WTC11 (cell line): ENCODE data around the gene C16orf74.

ENCODE experiments used
- CREB1 ChIP-seq: sonication (generic); formaldehyde crosslinking; IDR thresholded peaks from 2 replicates; pipeline ENCODE4 v1.8.0; 2023; ENCODE audit warnings: mild to moderate bottlenecking, missing genetic modification reagents
- IRF2 ChIP-seq: sonication (generic); formaldehyde crosslinking; IDR thresholded peaks from 2 replicates; pipeline ENCODE4 v1.8.0; 2022; ENCODE audit warnings: low read depth, missing genetic modification reagents, borderline replicate concordance
- SMAD3 ChIP-seq: sonication (generic); formaldehyde crosslinking; IDR thresholded peaks from 2 replicates; pipeline ENCODE4 v1.8.0; 2022; ENCODE audit warnings: missing genetic modification reagents, mild to moderate bottlenecking, borderline replicate concordance
- ZNF263 ChIP-seq: sonication (generic); formaldehyde crosslinking; IDR thresholded peaks from 2 replicates; pipeline ENCODE4 v1.8.1; 2022; ENCODE audit warnings: low read depth, mild to moderate bottlenecking, moderate library complexity, missing genetic modification reagents
- TF ChIP-seq, protein P1 (sequence below): sonication (generic); formaldehyde crosslinking; IDR thresholded peaks from 2 replicates; pipeline ENCODE4 v1.8.1; 2023; ENCODE audit warnings: mild to moderate bottlenecking, missing genetic modification reagents, moderate library complexity
- TF ChIP-seq, protein P2 (sequence below): fragments of 200-600 bp; IDR thresholded peaks from 2 replicates; pipeline ENCODE4 v1.8.0; 2022; ENCODE audit warnings: antibody characterized with exemption
- TF ChIP-seq, protein P3 (sequence below): sonication (generic); formaldehyde crosslinking; IDR thresholded peaks from 2 replicates; pipeline ENCODE4 v1.8.1; 2022; ENCODE audit warnings: mild to moderate bottlenecking, missing genetic modification reagents, moderate library complexity, borderline replicate concordance
- TF ChIP-seq, protein P4 (sequence below): sonication (generic); formaldehyde crosslinking; IDR thresholded peaks from 2 replicates; pipeline ENCODE4 v1.8.1; 2022; ENCODE audit warnings: mild to moderate bottlenecking, moderate library complexity, missing genetic modification reagents

DNA sequence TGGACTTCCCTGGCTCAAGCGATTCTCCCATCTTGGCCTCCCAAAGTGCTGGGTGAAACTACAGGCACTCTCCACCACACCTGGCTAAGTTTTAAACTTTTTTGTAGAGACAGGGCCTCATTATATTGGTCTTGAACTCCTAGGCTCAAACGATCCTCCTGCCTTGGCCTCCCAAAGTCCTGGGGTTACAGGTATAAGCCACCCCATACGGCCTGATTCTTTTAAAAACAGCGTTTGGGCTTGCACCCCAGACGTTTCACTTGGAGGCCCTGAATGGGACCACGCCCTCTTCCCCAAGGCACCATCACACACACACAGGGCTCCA is 32.8 kb downstream of the C16orf74 start:
- TF ChIP-seq, protein P1, sequence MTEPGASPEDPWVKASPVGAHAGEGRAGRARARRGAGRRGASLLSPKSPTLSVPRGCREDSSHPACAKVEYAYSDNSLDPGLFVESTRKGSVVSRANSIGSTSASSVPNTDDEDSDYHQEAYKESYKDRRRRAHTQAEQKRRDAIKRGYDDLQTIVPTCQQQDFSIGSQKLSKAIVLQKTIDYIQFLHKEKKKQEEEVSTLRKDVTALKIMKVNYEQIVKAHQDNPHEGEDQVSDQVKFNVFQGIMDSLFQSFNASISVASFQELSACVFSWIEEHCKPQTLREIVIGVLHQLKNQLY, result no peak
- no peak for TF ChIP-seq IRF2
- TF ChIP-seq, protein P2, sequence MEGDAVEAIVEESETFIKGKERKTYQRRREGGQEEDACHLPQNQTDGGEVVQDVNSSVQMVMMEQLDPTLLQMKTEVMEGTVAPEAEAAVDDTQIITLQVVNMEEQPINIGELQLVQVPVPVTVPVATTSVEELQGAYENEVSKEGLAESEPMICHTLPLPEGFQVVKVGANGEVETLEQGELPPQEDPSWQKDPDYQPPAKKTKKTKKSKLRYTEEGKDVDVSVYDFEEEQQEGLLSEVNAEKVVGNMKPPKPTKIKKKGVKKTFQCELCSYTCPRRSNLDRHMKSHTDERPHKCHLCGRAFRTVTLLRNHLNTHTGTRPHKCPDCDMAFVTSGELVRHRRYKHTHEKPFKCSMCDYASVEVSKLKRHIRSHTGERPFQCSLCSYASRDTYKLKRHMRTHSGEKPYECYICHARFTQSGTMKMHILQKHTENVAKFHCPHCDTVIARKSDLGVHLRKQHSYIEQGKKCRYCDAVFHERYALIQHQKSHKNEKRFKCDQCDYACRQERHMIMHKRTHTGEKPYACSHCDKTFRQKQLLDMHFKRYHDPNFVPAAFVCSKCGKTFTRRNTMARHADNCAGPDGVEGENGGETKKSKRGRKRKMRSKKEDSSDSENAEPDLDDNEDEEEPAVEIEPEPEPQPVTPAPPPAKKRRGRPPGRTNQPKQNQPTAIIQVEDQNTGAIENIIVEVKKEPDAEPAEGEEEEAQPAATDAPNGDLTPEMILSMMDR, result no peak
- no peak for TF ChIP-seq SMAD3
- TF ChIP-seq CREB1 (CRISPR knock-in tag), result no peak
- TF ChIP-seq, protein P3, sequence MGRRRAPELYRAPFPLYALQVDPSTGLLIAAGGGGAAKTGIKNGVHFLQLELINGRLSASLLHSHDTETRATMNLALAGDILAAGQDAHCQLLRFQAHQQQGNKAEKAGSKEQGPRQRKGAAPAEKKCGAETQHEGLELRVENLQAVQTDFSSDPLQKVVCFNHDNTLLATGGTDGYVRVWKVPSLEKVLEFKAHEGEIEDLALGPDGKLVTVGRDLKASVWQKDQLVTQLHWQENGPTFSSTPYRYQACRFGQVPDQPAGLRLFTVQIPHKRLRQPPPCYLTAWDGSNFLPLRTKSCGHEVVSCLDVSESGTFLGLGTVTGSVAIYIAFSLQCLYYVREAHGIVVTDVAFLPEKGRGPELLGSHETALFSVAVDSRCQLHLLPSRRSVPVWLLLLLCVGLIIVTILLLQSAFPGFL (CRISPR knock-in tag), result no peak
- TF ChIP-seq, protein P4, sequence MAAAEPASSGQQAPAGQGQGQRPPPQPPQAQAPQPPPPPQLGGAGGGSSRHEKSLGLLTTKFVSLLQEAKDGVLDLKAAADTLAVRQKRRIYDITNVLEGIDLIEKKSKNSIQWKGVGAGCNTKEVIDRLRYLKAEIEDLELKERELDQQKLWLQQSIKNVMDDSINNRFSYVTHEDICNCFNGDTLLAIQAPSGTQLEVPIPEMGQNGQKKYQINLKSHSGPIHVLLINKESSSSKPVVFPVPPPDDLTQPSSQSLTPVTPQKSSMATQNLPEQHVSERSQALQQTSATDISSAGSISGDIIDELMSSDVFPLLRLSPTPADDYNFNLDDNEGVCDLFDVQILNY (CRISPR knock-in tag), result no peak
- TF ChIP-seq ZNF263 (CRISPR knock-in tag), result no peak
